SK-N-SH treated with all-trans-retinoic acid at 6 μM for 48 hours (cell line): ENCODE results near the gene SCEL.

Source experiments
- ATAC-seq: fragments of 200-7000 bp; cut with Tn5 transposase; 3 replicates; pipeline ENCODE4 v1.9.1; 2020; ENCODE audit warnings: mild to moderate bottlenecking, moderate library complexity
- ARNTL ChIP-seq: fragments of 450-650 bp; formaldehyde crosslinking; IDR thresholded peaks from 2 replicates; pipeline ENCODE4 v1.5.0; 2020; ENCODE audit warnings: low read depth, mild to moderate bottlenecking, moderate library complexity, borderline replicate concordance
- BACH2 ChIP-seq: fragments of 250-450 bp; sonication (Bioruptor Pico); IDR thresholded peaks from 2 replicates; pipeline ENCODE4 v1.9.0; 2021; ENCODE audit warnings: mild to moderate bottlenecking, borderline replicate concordance
- CSDC2 ChIP-seq: fragments of 250-450 bp; sonication (Bioruptor Pico); IDR thresholded peaks from 2 replicates; pipeline ENCODE4 v1.5.0; 2020; ENCODE audit warnings: mild to moderate bottlenecking, moderate library complexity
- ESRRG ChIP-seq: fragments of 250-450 bp; sonication (Bioruptor Pico); IDR thresholded peaks from 2 replicates; pipeline ENCODE4 v1.6.1; 2021; ENCODE audit warnings: mild to moderate bottlenecking
- GLIS3 ChIP-seq: fragments of 250-450 bp; sonication (Bioruptor Pico); IDR thresholded peaks from 2 replicates; pipeline ENCODE4 v1.5.0; 2020; ENCODE audit warnings: mild to moderate bottlenecking, moderate library complexity
- ISL1 ChIP-seq: fragments of 250-450 bp; sonication (Bioruptor Pico); IDR thresholded peaks from 2 replicates; pipeline ENCODE4 v2.1.2; 2022; ENCODE audit warnings: mild to moderate bottlenecking, moderate library complexity
- OSR1 ChIP-seq: fragments of 250-450 bp; sonication (Bioruptor Pico); IDR thresholded peaks from 2 replicates; pipeline ENCODE4 v1.8.0; 2022; ENCODE audit warnings: moderate library complexity, mild to moderate bottlenecking, inconsistent platforms
- PPARA ChIP-seq: fragments of 250-450 bp; sonication (Bioruptor Pico); IDR thresholded peaks from 2 replicates; pipeline ENCODE4 v1.5.0; 2020; ENCODE audit warnings: mild to moderate bottlenecking, borderline replicate concordance
- RARB ChIP-seq: fragments of 250-450 bp; sonication (Bioruptor Pico); IDR thresholded peaks from 2 replicates; pipeline ENCODE4 v1.8.0; 2021; ENCODE audit warnings: mild to moderate bottlenecking, moderate library complexity
- SNAI2 ChIP-seq: fragments of 250-450 bp; sonication (Bioruptor Pico); IDR thresholded peaks from 2 replicates; pipeline ENCODE4 v1.5.0; 2020; ENCODE audit warnings: mild to moderate bottlenecking, moderate library complexity
- TCF4 ChIP-seq: fragments of 250-450 bp; sonication (Bioruptor Pico); IDR thresholded peaks from 2 replicates; pipeline ENCODE4 v1.8.0; 2021; ENCODE audit warnings: mild to moderate bottlenecking, moderate library complexity, borderline replicate concordance
- TOX ChIP-seq: fragments of 250-450 bp; sonication (Bioruptor Pico); IDR thresholded peaks from 2 replicates; pipeline ENCODE4 v1.8.0; 2021; ENCODE audit warnings: mild to moderate bottlenecking, moderate library complexity, borderline replicate concordance
- ZFP3 ChIP-seq: fragments of 250-450 bp; sonication (Bioruptor Pico); IDR thresholded peaks from 2 replicates; pipeline ENCODE4 v1.5.0; 2020; ENCODE audit warnings: mild to moderate bottlenecking, moderate library complexity
- ZFP30 ChIP-seq: fragments of 450-650 bp; formaldehyde crosslinking; IDR thresholded peaks from 2 replicates; pipeline ENCODE4 v1.5.0; 2022; ENCODE audit warnings: mild to moderate bottlenecking, moderate library complexity
- ZNF70 ChIP-seq: fragments of 450-650 bp; formaldehyde crosslinking; IDR thresholded peaks from 2 replicates; pipeline ENCODE4 v1.5.0; 2020; ENCODE audit warnings: mild to moderate bottlenecking, moderate library complexity
- TF ChIP-seq, protein P1 (sequence below): fragments of 250-450 bp; sonication (Bioruptor Pico); IDR thresholded peaks from 2 replicates; pipeline ENCODE4 v1.5.1; 2020; ENCODE audit warnings: low read depth, mild to moderate bottlenecking, moderate library complexity
- TF ChIP-seq, protein P2 (sequence below): fragments of 250-450 bp; sonication (Bioruptor Pico); IDR thresholded peaks from 2 replicates; pipeline ENCODE4 v1.5.1; 2021; ENCODE audit warnings: mild to moderate bottlenecking, moderate library complexity
- TF ChIP-seq, protein P3 (sequence below): fragments of 250-450 bp; sonication (Bioruptor Pico); IDR thresholded peaks from 2 replicates; pipeline ENCODE4 v1.5.0; 2020; ENCODE audit warnings: mild to moderate bottlenecking, moderate library complexity
- TF ChIP-seq, protein P4 (sequence below): fragments of 250-450 bp; sonication (Bioruptor Pico); IDR thresholded peaks from 2 replicates; pipeline ENCODE4 v1.8.0; 2020; ENCODE audit warnings: mild to moderate bottlenecking, moderate library complexity, borderline replicate concordance
- TF ChIP-seq, protein P5 (sequence below): fragments of 250-450 bp; sonication (Bioruptor Pico); IDR thresholded peaks from 2 replicates; pipeline ENCODE4 v1.8.0; 2021; ENCODE audit warnings: low read depth, mild to moderate bottlenecking, moderate library complexity, borderline replicate concordance

Gene SCEL

DNA sequence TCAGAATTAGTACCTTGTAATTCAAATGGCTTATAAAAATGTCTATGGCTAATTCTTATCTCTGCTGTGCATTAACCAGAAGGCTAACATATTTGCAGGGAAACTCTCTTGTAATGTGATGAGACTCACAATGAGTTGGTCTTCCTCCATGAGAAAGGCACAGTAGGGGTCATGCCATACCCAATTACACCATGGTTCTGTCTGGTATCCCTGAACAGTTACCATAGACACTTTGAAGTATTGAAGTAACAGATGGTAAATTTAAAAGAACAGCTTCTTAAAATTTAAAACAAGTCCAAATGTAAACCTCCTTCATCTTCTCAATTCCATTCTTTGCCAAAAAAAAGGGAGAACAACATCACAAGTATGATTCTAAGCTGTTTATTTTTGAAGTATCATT is 139.3 kb downstream of the SCEL start (continued):
- TF ChIP-seq, protein P1, sequence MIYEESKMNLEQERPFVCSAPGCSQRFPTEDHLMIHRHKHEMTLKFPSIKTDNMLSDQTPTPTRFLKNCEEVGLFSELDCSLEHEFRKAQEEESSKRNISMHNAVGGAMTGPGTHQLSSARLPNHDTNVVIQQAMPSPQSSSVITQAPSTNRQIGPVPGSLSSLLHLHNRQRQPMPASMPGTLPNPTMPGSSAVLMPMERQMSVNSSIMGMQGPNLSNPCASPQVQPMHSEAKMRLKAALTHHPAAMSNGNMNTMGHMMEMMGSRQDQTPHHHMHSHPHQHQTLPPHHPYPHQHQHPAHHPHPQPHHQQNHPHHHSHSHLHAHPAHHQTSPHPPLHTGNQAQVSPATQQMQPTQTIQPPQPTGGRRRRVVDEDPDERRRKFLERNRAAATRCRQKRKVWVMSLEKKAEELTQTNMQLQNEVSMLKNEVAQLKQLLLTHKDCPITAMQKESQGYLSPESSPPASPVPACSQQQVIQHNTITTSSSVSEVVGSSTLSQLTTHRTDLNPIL (CRISPR knock-in tag): no peak
- TF ChIP-seq ZNF70: no peak
- no peak for TF ChIP-seq ZFP3
- TF ChIP-seq, protein P2, sequence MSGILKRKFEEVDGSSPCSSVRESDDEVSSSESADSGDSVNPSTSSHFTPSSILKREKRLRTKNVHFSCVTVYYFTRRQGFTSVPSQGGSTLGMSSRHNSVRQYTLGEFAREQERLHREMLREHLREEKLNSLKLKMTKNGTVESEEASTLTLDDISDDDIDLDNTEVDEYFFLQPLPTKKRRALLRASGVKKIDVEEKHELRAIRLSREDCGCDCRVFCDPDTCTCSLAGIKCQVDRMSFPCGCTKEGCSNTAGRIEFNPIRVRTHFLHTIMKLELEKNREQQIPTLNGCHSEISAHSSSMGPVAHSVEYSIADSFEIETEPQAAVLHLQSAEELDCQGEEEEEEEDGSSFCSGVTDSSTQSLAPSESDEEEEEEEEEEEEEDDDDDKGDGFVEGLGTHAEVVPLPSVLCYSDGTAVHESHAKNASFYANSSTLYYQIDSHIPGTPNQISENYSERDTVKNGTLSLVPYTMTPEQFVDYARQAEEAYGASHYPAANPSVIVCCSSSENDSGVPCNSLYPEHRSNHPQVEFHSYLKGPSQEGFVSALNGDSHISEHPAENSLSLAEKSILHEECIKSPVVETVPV: no peak
- TF ChIP-seq SNAI2 (CRISPR knock-in tag): no peak
- TF ChIP-seq, all 23 proteins: peak for 0

DNA sequence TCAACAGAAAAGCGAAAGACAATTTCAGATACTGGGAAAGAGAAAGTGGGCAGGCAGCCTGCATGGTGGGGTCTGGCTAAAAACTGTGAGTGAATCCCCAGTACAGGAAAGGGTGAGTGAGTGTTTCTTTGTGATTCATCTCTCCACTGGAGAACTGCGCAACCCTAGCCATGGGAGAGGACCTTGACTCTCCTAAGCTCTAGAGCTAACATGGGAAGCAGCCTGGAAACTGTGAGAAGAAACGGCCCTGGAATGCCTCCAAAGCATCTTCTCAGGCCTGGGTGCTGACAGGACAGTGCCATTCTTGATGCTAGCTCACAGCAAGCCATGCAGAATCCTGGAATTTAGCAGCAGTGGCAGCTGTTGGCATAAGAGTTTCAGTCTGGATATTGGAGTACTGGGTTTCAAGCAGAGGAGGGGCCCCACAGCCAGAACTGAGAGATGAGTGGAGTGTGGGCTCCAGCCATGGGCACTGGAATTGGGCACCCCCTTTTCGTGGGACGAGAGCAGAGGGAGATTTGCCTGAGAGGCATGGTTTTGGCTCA is 143.3 kb downstream of the SCEL start:
- TF ChIP-seq ZNF70: no peak
- TF ChIP-seq, protein P3, sequence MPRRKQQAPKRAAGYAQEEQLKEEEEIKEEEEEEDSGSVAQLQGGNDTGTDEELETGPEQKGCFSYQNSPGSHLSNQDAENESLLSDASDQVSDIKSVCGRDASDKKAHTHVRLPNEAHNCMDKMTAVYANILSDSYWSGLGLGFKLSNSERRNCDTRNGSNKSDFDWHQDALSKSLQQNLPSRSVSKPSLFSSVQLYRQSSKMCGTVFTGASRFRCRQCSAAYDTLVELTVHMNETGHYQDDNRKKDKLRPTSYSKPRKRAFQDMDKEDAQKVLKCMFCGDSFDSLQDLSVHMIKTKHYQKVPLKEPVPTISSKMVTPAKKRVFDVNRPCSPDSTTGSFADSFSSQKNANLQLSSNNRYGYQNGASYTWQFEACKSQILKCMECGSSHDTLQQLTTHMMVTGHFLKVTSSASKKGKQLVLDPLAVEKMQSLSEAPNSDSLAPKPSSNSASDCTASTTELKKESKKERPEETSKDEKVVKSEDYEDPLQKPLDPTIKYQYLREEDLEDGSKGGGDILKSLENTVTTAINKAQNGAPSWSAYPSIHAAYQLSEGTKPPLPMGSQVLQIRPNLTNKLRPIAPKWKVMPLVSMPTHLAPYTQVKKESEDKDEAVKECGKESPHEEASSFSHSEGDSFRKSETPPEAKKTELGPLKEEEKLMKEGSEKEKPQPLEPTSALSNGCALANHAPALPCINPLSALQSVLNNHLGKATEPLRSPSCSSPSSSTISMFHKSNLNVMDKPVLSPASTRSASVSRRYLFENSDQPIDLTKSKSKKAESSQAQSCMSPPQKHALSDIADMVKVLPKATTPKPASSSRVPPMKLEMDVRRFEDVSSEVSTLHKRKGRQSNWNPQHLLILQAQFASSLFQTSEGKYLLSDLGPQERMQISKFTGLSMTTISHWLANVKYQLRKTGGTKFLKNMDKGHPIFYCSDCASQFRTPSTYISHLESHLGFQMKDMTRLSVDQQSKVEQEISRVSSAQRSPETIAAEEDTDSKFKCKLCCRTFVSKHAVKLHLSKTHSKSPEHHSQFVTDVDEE (CRISPR knock-in tag): no peak
- TF ChIP-seq ZFP30 (CRISPR knock-in tag): no peak
- no peak for TF ChIP-seq TOX (CRISPR knock-in tag)
- TF ChIP-seq ZFP3: no peak
- no peak for TF ChIP-seq GLIS3 (CRISPR knock-in tag)
- TF ChIP-seq, protein P4, sequence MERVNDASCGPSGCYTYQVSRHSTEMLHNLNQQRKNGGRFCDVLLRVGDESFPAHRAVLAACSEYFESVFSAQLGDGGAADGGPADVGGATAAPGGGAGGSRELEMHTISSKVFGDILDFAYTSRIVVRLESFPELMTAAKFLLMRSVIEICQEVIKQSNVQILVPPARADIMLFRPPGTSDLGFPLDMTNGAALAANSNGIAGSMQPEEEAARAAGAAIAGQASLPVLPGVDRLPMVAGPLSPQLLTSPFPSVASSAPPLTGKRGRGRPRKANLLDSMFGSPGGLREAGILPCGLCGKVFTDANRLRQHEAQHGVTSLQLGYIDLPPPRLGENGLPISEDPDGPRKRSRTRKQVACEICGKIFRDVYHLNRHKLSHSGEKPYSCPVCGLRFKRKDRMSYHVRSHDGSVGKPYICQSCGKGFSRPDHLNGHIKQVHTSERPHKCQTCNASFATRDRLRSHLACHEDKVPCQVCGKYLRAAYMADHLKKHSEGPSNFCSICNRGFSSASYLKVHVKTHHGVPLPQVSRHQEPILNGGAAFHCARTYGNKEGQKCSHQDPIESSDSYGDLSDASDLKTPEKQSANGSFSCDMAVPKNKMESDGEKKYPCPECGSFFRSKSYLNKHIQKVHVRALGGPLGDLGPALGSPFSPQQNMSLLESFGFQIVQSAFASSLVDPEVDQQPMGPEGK (CRISPR knock-in tag): no peak
- no peak for TF ChIP-seq CSDC2
- TF ChIP-seq PPARA (CRISPR knock-in tag): no peak
- TF ChIP-seq TCF4 (CRISPR knock-in tag): no peak
- TF ChIP-seq, protein P1 (CRISPR knock-in tag): no peak
- TF ChIP-seq, protein P2: no peak
- no peak for TF ChIP-seq ESRRG (CRISPR knock-in tag)
- no peak for TF ChIP-seq OSR1 (CRISPR knock-in tag)
- TF ChIP-seq, protein P5, sequence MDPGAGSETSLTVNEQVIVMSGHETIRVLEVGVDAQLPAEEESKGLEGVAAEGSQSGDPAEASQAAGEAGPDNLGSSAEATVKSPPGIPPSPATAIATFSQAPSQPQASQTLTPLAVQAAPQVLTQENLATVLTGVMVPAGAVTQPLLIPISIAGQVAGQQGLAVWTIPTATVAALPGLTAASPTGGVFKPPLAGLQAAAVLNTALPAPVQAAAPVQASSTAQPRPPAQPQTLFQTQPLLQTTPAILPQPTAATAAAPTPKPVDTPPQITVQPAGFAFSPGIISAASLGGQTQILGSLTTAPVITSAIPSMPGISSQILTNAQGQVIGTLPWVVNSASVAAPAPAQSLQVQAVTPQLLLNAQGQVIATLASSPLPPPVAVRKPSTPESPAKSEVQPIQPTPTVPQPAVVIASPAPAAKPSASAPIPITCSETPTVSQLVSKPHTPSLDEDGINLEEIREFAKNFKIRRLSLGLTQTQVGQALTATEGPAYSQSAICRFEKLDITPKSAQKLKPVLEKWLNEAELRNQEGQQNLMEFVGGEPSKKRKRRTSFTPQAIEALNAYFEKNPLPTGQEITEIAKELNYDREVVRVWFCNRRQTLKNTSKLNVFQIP (CRISPR knock-in tag): no peak
- ATAC-seq: no peak

DNA sequence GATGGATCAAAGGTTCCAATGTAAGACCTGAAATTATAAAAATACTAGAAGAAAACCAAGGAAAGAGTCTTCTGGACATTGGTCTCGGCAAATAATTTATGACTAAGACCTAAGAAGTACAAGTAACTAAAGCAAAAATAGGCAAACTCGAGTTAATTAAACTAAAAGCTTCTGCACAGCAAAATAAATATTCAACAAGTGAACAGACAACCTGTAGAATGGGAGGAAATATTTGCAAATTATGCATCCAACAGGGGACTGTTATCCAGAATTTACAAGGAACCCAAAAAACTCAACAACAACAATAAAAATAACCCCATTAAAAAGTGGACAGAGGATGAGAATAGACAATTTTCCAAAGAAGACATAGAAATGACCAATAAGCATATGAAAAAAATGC is 152.3 kb downstream of the SCEL start:
- no peak for ATAC-seq
- TF ChIP-seq ARNTL (no peak), ZFP3 (no peak), TCF4 (CRISPR knock-in tag) (no peak), BACH2 (CRISPR knock-in tag) (no peak), RARB (CRISPR knock-in tag) (no peak), ZFP30 (CRISPR knock-in tag) (no peak), ZNF70 (no peak), OSR1 (CRISPR knock-in tag) (no peak), GLIS3 (CRISPR knock-in tag) (no peak), ISL1 (no peak)
- TF ChIP-seq, protein P5 (CRISPR knock-in tag): no peak
- TF ChIP-seq, protein P3 (CRISPR knock-in tag): no peak
